Activated T-helper 17 cell treated with anti-CD3 and anti-CD28 coated beads, Interleukin-2, amount 50 U/mL, for 72 hours (primary cell): ENCODE measurements around the gene DLEC1. TPM values are rescaled to one million over a fixed set of nuclear protein-coding genes. Genes with fewer than 3 reads are reported as not detected.
"Not testable (repeated sequence)": the region's sequence is repeated elsewhere in the genome, so short reads cannot be mapped to it uniquely, and the experiment has no call there.

Source experiments
- ATAC-seq: fragments of 150-1000 bp; cut with Tn5 transposase; replicated peaks from 2 replicates; pipeline ENCODE4 v1.10.0; 2021; ENCODE audit warnings: mild to moderate bottlenecking, moderate library complexity
- H3K27ac Mint-ChIP-seq: one replicate; pipeline ENCODE4 v1.8.0; 2022; ENCODE audit warnings: mixed read lengths
- H3K27me3 Mint-ChIP-seq: one replicate; pipeline ENCODE4 v1.8.0; 2022; ENCODE audit warnings: mixed read lengths
- H3K36me3 Mint-ChIP-seq: one replicate; pipeline ENCODE4 v1.8.0; 2022; ENCODE audit warnings: low read depth, mild to moderate bottlenecking, mixed read lengths
- H3K4me1 Mint-ChIP-seq: one replicate; pipeline ENCODE4 v1.8.0; 2022; ENCODE audit warnings: mixed read lengths
- H3K4me3 Mint-ChIP-seq: one replicate; pipeline ENCODE4 v1.8.0; 2022; ENCODE audit warnings: mild to moderate bottlenecking, mixed read lengths
- H3K9me3 Mint-ChIP-seq: one replicate; pipeline ENCODE4 v1.8.0; 2022; ENCODE audit warnings: mixed read lengths
- total RNA-seq, 2 donors: library from RNA; stranded (reverse); gene quantifications; one replicate each; pipeline ENCODE4 v1.2.3, GENCODE V29; 2022

Gene DLEC1
- total RNA-seq, 2 donors from 2014 or later: 1.2 to 2.0 TPM

- no peaks in the 10 kb centered on the region for H3K9me3 Mint-ChIP-seq
- no peak for ATAC-seq
- H3K27ac Mint-ChIP-seq: peak overlapping the region; percentile 59
- no peaks in the 10 kb centered on the region for H3K4me1 Mint-ChIP-seq
- H3K36me3 Mint-ChIP-seq: peaks cover 94% of the 10 kb centered on the region
- H3K27me3 Mint-ChIP-seq: no peaks in the 10 kb centered on the region
- H3K4me3 Mint-ChIP-seq: no peak overlapping the region
Observed at GRCh38 chr3:38125305-38126120, 86.5 kb downstream of the DLEC1 start.

GRCh38 chr3:38126121-38126892, 87.3 kb downstream of the DLEC1 start:
- H3K27me3 Mint-ChIP-seq: no peaks in the 10 kb centered on the region
- H3K27ac Mint-ChIP-seq: peak overlapping the region; percentile 67
- H3K36me3 Mint-ChIP-seq: peaks cover 95% of the 10 kb centered on the region
- no peaks in the 10 kb centered on the region for H3K9me3 Mint-ChIP-seq
- no peak overlapping the region for H3K4me3 Mint-ChIP-seq
- no peak for ATAC-seq
- peaks cover 3% of the 10 kb centered on the region for H3K4me1 Mint-ChIP-seq

GRCh38 chr3:38127611-38128302, 88.7 kb downstream of the DLEC1 start:
- peak overlapping the region; percentile 67 for H3K27ac Mint-ChIP-seq
- H3K27me3 Mint-ChIP-seq: no peaks in the 10 kb centered on the region
- peaks cover 3% of the 10 kb centered on the region for H3K4me1 Mint-ChIP-seq
- ATAC-seq: no peak
- no peaks in the 10 kb centered on the region for H3K9me3 Mint-ChIP-seq
- peaks cover 98% of the 10 kb centered on the region for H3K36me3 Mint-ChIP-seq
- no peak overlapping the region for H3K4me3 Mint-ChIP-seq

GRCh38 chr3:38128303-38128655, 89.3 kb downstream of the DLEC1 start:
- H3K9me3 Mint-ChIP-seq: no peaks in the 10 kb centered on the region
- H3K36me3 Mint-ChIP-seq: peaks cover 98% of the 10 kb centered on the region
- H3K4me1 Mint-ChIP-seq: peaks cover 3% of the 10 kb centered on the region
- H3K4me3 Mint-ChIP-seq: no peak overlapping the region
- H3K27ac Mint-ChIP-seq: peak overlapping the region; percentile 67
- no peaks in the 10 kb centered on the region for H3K27me3 Mint-ChIP-seq
- ATAC-seq: no peak

GRCh38 chr3:38129058-38129457, 90.0 kb downstream of the DLEC1 start:
- H3K9me3 Mint-ChIP-seq: no peaks in the 10 kb centered on the region
- peaks cover 98% of the 10 kb centered on the region for H3K36me3 Mint-ChIP-seq
- H3K27ac Mint-ChIP-seq: peak overlapping the region; percentile 67
- ATAC-seq: no peak
- no peak overlapping the region for H3K4me3 Mint-ChIP-seq
- no peaks in the 10 kb centered on the region for H3K27me3 Mint-ChIP-seq
- H3K4me1 Mint-ChIP-seq: peaks cover 3% of the 10 kb centered on the region

GRCh38 chr3:38130631-38131065, 91.6 kb downstream of the DLEC1 start:
- no peak overlapping the region for H3K27ac Mint-ChIP-seq
- peaks cover 98% of the 10 kb centered on the region for H3K36me3 Mint-ChIP-seq
- no peak for ATAC-seq
- no peak overlapping the region for H3K4me3 Mint-ChIP-seq
- H3K9me3 Mint-ChIP-seq: no peaks in the 10 kb centered on the region
- H3K4me1 Mint-ChIP-seq: peaks cover 12% of the 10 kb centered on the region
- no peaks in the 10 kb centered on the region for H3K27me3 Mint-ChIP-seq

- H3K4me3 Mint-ChIP-seq: no peak overlapping the region
- ATAC-seq: peak; percentile 27
- H3K27ac Mint-ChIP-seq: no peak overlapping the region
- peaks cover 95% of the 10 kb centered on the region for H3K36me3 Mint-ChIP-seq
- H3K9me3 Mint-ChIP-seq: no peaks in the 10 kb centered on the region
- H3K27me3 Mint-ChIP-seq: no peaks in the 10 kb centered on the region
- H3K4me1 Mint-ChIP-seq: peaks cover 12% of the 10 kb centered on the region
Observed at GRCh38 chr3:38131621-38132369, 92.8 kb downstream of the DLEC1 start.

- Mint-ChIP-seq H3K27me3 (no peaks in the 10 kb centered on the region), H3K36me3 (peaks cover 89% of the 10 kb centered on the region), H3K4me1 (peaks cover 16% of the 10 kb centered on the region), H3K9me3 (no peaks in the 10 kb centered on the region), H3K4me3 (no peak overlapping the region), H3K27ac (no peak overlapping the region)
- ATAC-seq: no peak
Observed at GRCh38 chr3:38133209-38133556, 94.2 kb downstream of the DLEC1 start.

- no peak for ATAC-seq
- Mint-ChIP-seq H3K36me3 (peaks cover 87% of the 10 kb centered on the region), H3K4me1 (peaks cover 18% of the 10 kb centered on the region), H3K27me3 (no peaks in the 10 kb centered on the region), H3K27ac (no peak overlapping the region), H3K9me3 (no peaks in the 10 kb centered on the region), H3K4me3 (no peak overlapping the region)
Observed at GRCh38 chr3:38133557-38134405, 94.8 kb downstream of the DLEC1 start.

- H3K36me3 Mint-ChIP-seq: peaks cover 78% of the 10 kb centered on the region
- not testable (repeated sequence) for ATAC-seq, H3K27me3 Mint-ChIP-seq
Observed at GRCh38 chr3:38134517-38135143, 95.6 kb downstream of the DLEC1 start.

GRCh38 chr3:38135621-38136277, 96.7 kb downstream of the DLEC1 start:
- H3K27ac Mint-ChIP-seq: peak overlapping the region; percentile 80
- peaks cover 74% of the 10 kb centered on the region for H3K36me3 Mint-ChIP-seq
- H3K4me1 Mint-ChIP-seq: peaks cover 25% of the 10 kb centered on the region
- ATAC-seq, H3K27me3 Mint-ChIP-seq, H3K9me3 Mint-ChIP-seq: not testable (repeated sequence)
- peak overlapping the region; percentile 84 for H3K4me3 Mint-ChIP-seq

More at GRCh38 chr3:38134517-38135143, 95.6 kb downstream of the DLEC1 start:
- Mint-ChIP-seq H3K4me1 (peaks cover 22% of the 10 kb centered on the region), H3K4me3 (peak overlapping the region; percentile 84), H3K27ac (peak overlapping the region; percentile 80)
- H3K9me3 Mint-ChIP-seq: not testable (repeated sequence)

GRCh38 chr3:38136393-38136776, 97.4 kb downstream of the DLEC1 start:
- Mint-ChIP-seq H3K4me1 (peaks cover 29% of the 10 kb centered on the region), H3K36me3 (peaks cover 74% of the 10 kb centered on the region), H3K4me3 (peak overlapping the region; percentile 84), H3K9me3 (no peaks in the 10 kb centered on the region), H3K27me3 (no peaks in the 10 kb centered on the region), H3K27ac (peak overlapping the region; percentile 80)
- ATAC-seq: peak; percentile 10
